GM12873 (cell line): ENCODE measurements around the gene GPR75.

Source experiments
- CTCF ChIP-seq: IDR thresholded peaks from 2 replicates; pipeline ENCODE4 v1.5.1; 2012; ENCODE audit warnings: low read depth, mild to moderate bottlenecking, moderate library complexity, low read length, control low read depth; ENCODE audit not compliant: insufficient read depth; ENCODE audit errors: missing control alignments

The GPR75 gene

DNA sequence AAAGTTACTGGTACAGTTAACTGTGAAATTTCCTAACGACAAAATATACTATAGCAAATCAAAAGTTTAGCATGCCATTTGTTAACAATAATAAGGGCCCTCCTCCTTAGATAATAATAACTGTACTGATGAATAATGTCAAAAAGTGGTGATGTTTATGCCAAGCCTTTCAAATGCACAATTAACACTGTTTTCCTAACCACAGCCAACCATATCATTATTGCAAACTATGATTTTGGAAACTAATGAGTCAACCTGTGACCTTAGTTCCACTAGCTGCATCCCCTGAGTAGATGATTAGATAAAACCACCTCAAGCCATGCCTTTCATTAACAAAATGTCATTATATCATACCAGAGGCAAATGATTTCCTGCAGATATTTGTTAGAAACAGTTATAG lies 25.1 kb upstream of the GPR75 start:
- no peak for TF ChIP-seq CTCF

DNA sequence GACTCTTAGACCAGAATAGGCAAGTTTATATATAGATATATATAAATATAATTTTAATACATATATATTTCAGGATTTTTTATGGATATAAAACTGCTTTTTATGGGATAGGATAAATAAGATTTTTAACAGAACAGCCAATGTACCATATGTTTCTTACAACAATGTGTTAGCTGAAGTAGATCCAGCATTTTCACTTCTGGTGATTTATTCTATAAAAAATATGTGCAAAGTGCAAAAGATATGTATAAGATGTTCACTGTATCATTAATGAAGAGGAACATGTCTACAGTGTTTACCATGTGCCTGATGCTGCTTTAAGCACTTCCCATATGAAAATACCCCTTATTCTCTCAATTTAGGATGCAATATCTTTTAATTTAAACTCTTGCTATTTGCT lies 22.2 kb upstream of the GPR75 start:
- TF ChIP-seq CTCF, result no peak

DNA sequence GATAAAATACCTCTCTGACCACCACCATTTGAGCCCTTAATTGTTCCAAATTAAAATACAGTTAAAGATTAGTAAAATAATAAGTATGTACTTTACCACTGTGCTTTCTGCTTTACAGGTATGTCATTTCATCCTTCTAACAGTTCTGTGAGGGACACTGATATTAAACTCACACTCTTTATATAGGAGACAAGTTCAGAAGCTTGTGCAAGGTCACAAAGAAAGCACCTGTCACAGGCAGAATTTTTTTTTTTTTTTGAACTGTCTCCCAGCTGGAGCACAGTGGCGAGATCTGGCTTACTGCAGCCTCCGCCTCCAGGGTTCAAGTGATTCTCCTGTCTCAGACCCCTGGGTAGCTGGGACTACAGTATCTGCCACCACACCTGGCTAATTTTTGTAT lies 21.6 kb upstream of the GPR75 start:
- no peak for TF ChIP-seq CTCF

DNA sequence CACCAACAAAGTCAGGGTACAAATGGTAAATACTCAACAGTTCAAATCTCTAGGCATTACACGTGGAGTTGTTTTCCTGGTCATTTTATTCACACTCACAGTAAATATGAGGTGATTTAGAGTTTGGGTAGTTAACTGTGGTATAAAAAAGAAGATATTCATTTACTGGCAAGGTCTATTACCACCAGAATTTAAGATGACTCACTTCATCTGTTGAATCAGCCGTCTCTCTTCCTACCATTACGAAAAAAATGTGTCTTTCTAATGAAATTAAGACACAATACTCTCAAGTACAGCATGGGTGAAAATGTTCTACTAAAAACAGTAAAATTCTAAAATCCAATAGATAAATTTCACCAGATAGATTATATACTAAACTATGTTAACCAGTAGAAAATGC lies 21.0 kb upstream of the GPR75 start:
- no peak for TF ChIP-seq CTCF

- TF ChIP-seq CTCF, result no peak
These were observed 17.8 kb upstream of the GPR75 start for GRCh38 chr2:53877556-53877955.

- TF ChIP-seq CTCF, result no peak
These were observed 17.3 kb upstream of the GPR75 start for GRCh38 chr2:53877112-53877511.

- TF ChIP-seq CTCF, result no peak
These were observed 14.7 kb upstream of the GPR75 start for GRCh38 chr2:53874401-53874950.
